Subcutaneous adipose tissue (tissue), 4 donors: ENCODE data around the gene FLNC. TPM values are rescaled to one million over a fixed set of nuclear protein-coding genes. Genes with fewer than 3 reads are reported as not detected.

ENCODE experiments used
- CTCF ChIP-seq: fragments of 450-650 bp; IDR thresholded peaks from one replicate; pipeline ENCODE4 v1.5.1; 2016; ENCODE audit warnings: low read depth, mild to moderate bottlenecking, control low read depth, antibody characterized with exemption, moderate library complexity
- total RNA-seq, 4 donors: library from RNA; depleted of rRNA; stranded (reverse); fragments of >200 nt; gene quantifications; one replicate each; pipeline ENCODE4 v1.1.0, GENCODE V29; 2016

FLNC gene
- total RNA-seq, 4 donors from 2014 or later: 3.3 to 10.3 (median 4.8) TPM

- no peak for TF ChIP-seq CTCF
Observed at GRCh38 chr7:128862571-128863432, 32.6 kb downstream of the FLNC start, which contains the start of gene ATP6V1F. ATP6V1F (plus strand) TSS chr7:128862856; CDS start chr7:128862905, 49 bp downstream.

GRCh38 chr7:128863433-128863989 lies 33.3 kb downstream of the FLNC start:
- no peak for TF ChIP-seq CTCF

- TF ChIP-seq CTCF: no peak
Observed at GRCh38 chr7:128865303-128865702, 35.1 kb downstream of the FLNC start.

- TF ChIP-seq CTCF: no peak
Observed at GRCh38 chr7:128865996-128866877, 36.0 kb downstream of the FLNC start.

- no peak for TF ChIP-seq CTCF
Observed at GRCh38 chr7:128867241-128867640, 37.0 kb downstream of the FLNC start.

- TF ChIP-seq CTCF: no peak
Observed at GRCh38 chr7:128867842-128868623, 37.8 kb downstream of the FLNC start.
